CD4-positive, CD25-positive, alpha-beta regulatory T cell (primary cell): ENCODE data around the gene RAD18. TPM values are rescaled to one million over a fixed set of nuclear protein-coding genes. Genes with fewer than 3 reads are reported as not detected.

Experiments used
- ATAC-seq, 2 donors: fragments of 150-1000 bp; cut with Tn5 transposase; one replicate each; pipeline ENCODE4 v1.10.0; 2021; ENCODE audit warnings: low read depth in 2 of 2, moderate number of reproducible peaks in 2 of 2, moderate library complexity in 1 of 2
- DNase-seq, 3 donors: peaks; one replicate each; pipeline versions ENCODE4 v3.0.0 to v3.0.0-alpha.2; 2012 to 2022; ENCODE audit warnings: mixed read lengths in 1 of 3
- H3K27ac ChIP-seq: one replicate; pipeline ENCODE4 v1.7.0; 2013; ENCODE audit warnings: mild to moderate bottlenecking, low read length; ENCODE audit not compliant: insufficient read depth, poor library complexity, severe bottlenecking
- H3K27me3 ChIP-seq: one replicate; pipeline ENCODE4 v1.7.0; 2013; ENCODE audit warnings: low read length; ENCODE audit not compliant: control insufficient read depth, insufficient read depth
- H3K36me3 ChIP-seq: one replicate; pipeline ENCODE4 v1.7.0; 2013; ENCODE audit warnings: mild to moderate bottlenecking, low read length, moderate library complexity; ENCODE audit not compliant: control insufficient read depth, insufficient read depth
- H3K4me1 ChIP-seq: 2 replicates; pipeline ENCODE4 v1.7.0; 2013; ENCODE audit warnings: mild to moderate bottlenecking, low read length; ENCODE audit not compliant: insufficient read depth, control insufficient read depth, poor library complexity, severe bottlenecking
- H3K4me3 ChIP-seq: one replicate; pipeline ENCODE4 v1.7.0; 2013; ENCODE audit warnings: low read depth, mild to moderate bottlenecking, low read length, moderate library complexity
- H3K9me3 ChIP-seq, 2 experiments: 1 replicate in 1 of 2; 2 replicates in 1 of 2; pipeline ENCODE4 v1.7.0; 2013; ENCODE audit warnings: low read length in 2 of 2, mild to moderate bottlenecking in 1 of 2, moderate library complexity in 1 of 2; ENCODE audit not compliant: control insufficient read depth in 2 of 2
- H3K27ac Mint-ChIP-seq, 3 donors: one replicate each; pipeline ENCODE4 v1.8.0; 2020 to 2022; ENCODE audit warnings: mild to moderate bottlenecking in 3 of 3, mixed read lengths in 3 of 3, moderate library complexity in 2 of 3
- H3K27me3 Mint-ChIP-seq: one replicate; pipeline ENCODE4 v1.8.0; 2022; ENCODE audit warnings: mild to moderate bottlenecking, mixed read lengths
- H3K36me3 Mint-ChIP-seq: one replicate; pipeline ENCODE4 v1.8.0; 2020; ENCODE audit warnings: mixed read lengths
- H3K4me1 Mint-ChIP-seq, 4 donors: one replicate each; pipeline ENCODE4 v1.8.0; 2020 to 2022; ENCODE audit warnings: mixed read lengths in 4 of 4, mild to moderate bottlenecking in 1 of 4
- H3K4me3 Mint-ChIP-seq, 4 donors: one replicate each; pipeline ENCODE4 v1.8.0; 2020 to 2022; ENCODE audit warnings: mild to moderate bottlenecking in 4 of 4, mixed read lengths in 4 of 4, moderate library complexity in 3 of 4
- H3K9me3 Mint-ChIP-seq, 7 donors: one replicate each; pipeline ENCODE4 v1.8.0; 2020 to 2022; ENCODE audit warnings: mixed read lengths in 7 of 7, mild to moderate bottlenecking in 3 of 7, moderate library complexity in 2 of 7
- polyA plus RNA-seq, 4 donors: library from polyadenylated mRNA; unstranded; fragments of 300-500 nt; fragmentation: Illumina TruSeq; gene quantifications; one replicate each; pipeline ENCODE4 v1.2.3, GENCODE V29; 2021
- total RNA-seq: library from RNA; stranded (reverse); gene quantifications from one replicate; pipeline ENCODE4 v1.2.3, GENCODE V29; 2022

RAD18 gene
- total and polyA plus RNA-seq, 5 donors from 2014 or later: 7.8 to 19.8 (median 11.2) TPM

GRCh38 chr3:8959668-8960067 is 3.6 kb downstream of the RAD18 start:
- Mint-ChIP-seq H3K9me3 (no peaks in the 10 kb centered on the region), H3K4me1 (peaks cover 17 to 49% (median 34%) of the 10 kb centered on the region in 4 donors), H3K4me3 (peak overlapping the region in 2 of 4 donors; percentile 16 to 17), H3K27me3 (peaks cover 6% of the 10 kb centered on the region), H3K36me3 (peaks cover 29% of the 10 kb centered on the region), H3K27ac (no peak overlapping the region)
- Histone ChIP-seq H3K4me1 (peaks cover 15% of the 10 kb centered on the region), H3K4me3 (no peak overlapping the region), H3K27ac (no peak overlapping the region), H3K36me3 (peaks cover 5% of the 10 kb centered on the region), H3K27me3 (no peaks in the 10 kb centered on the region), H3K9me3 (no peaks in the 10 kb centered on the region)
- ATAC-seq (no peak), DNase-seq (no peak)

DNA sequence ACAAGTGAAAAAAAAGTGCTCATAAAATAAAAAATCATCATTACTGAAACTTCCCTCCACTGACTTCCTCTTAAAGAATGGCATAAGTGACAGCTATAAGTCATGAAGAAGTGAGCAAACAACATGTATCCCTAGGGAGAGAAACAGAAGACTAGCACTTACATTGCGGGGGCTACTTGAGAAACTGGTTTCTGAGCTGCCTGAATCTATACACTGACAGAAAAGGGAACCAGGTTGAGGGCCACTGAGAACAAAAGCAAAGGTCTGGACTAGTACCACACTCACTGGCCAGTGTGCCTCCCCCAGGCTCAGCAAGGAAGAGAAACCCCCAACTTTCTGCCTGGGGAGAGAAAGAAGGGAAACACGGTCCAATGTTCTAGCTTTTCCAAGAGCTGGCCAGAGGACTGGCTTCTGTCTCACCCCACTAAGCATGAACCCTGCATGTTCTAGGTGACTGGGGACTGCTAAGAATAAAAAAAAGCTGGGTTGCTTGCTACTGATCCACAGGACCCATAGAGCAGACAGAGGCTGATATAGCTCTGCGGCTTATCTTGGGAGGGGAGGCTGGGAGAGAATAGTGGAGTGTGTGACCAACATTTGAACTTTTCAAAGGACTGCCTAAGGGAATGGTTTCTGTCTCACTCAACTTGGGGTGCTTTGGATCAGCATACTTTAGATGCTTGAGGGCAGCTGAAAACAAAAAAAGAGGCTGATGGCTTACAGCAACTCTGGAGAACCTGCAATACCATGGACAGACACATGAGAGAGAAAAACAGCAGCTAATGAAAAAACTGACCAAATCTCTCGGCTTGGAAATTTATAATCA is 8.1 kb downstream of the RAD18 start:
- no peak overlapping the region for H3K27ac Mint-ChIP-seq
- peaks cover 5% of the 10 kb centered on the region for H3K36me3 ChIP-seq
- DNase-seq: no peak
- no peak overlapping the region for H3K27ac ChIP-seq
- H3K9me3 Mint-ChIP-seq: no peaks in the 10 kb centered on the region
- H3K9me3 ChIP-seq: no peaks in the 10 kb centered on the region
- peaks cover 25% of the 10 kb centered on the region for H3K36me3 Mint-ChIP-seq
- no peak for ATAC-seq
- H3K27me3 ChIP-seq: no peaks in the 10 kb centered on the region
- no peak overlapping the region for H3K4me3 ChIP-seq
- H3K4me3 Mint-ChIP-seq: no peak overlapping the region
- peaks cover 12 to 35% (median 25%) of the 10 kb centered on the region in 4 donors for H3K4me1 Mint-ChIP-seq
- H3K4me1 ChIP-seq: no peaks in the 10 kb centered on the region
- H3K27me3 Mint-ChIP-seq: no peaks in the 10 kb centered on the region

DNA sequence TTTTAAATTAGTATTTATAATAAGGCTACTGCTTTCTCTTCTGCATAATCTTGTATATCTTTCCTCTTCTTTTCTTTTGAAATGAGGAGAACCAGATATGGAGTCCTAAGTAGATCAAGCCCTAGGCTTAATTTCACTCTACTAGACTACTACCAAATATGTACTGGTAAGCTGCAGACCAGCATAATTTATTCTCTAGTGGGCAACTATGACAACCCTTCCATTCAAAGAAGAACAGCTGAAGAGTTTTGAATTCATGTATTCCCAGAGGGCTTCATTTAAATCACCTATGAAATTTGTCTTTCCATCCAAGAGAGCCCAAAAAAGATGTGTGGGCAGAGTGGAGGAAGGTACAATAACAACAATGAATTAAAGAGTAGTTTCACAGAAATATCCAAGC is 10.0 kb downstream of the RAD18 start:
- H3K27me3 Mint-ChIP-seq: no peaks in the 10 kb centered on the region
- H3K27me3 ChIP-seq: no peaks in the 10 kb centered on the region
- H3K9me3 Mint-ChIP-seq: no peaks in the 10 kb centered on the region
- DNase-seq: no peak
- no peak overlapping the region for H3K4me3 Mint-ChIP-seq
- no peaks in the 10 kb centered on the region for H3K9me3 ChIP-seq
- no peaks in the 10 kb centered on the region for H3K4me1 ChIP-seq
- peaks cover 19% of the 10 kb centered on the region for H3K36me3 Mint-ChIP-seq
- no peak overlapping the region for H3K27ac Mint-ChIP-seq
- no peak for ATAC-seq
- H3K4me3 ChIP-seq: no peak overlapping the region
- H3K36me3 ChIP-seq: peaks cover 5% of the 10 kb centered on the region
- H3K27ac ChIP-seq: no peak overlapping the region
- peaks cover 12 to 32% (median 23%) of the 10 kb centered on the region in 4 donors for H3K4me1 Mint-ChIP-seq

- no peak overlapping the region for H3K4me3 ChIP-seq
- Mint-ChIP-seq H3K4me3 (no peak overlapping the region), H3K36me3 (peaks cover 16% of the 10 kb centered on the region), H3K9me3 (no peaks in the 10 kb centered on the region), H3K27ac (no peak overlapping the region), H3K27me3 (no peaks in the 10 kb centered on the region), H3K4me1 (peaks cover 12 to 27% (median 21%) of the 10 kb centered on the region in 4 donors)
- H3K4me1 ChIP-seq: no peaks in the 10 kb centered on the region
- no peak for DNase-seq
- peaks cover 5% of the 10 kb centered on the region for H3K36me3 ChIP-seq
- H3K9me3 ChIP-seq: no peaks in the 10 kb centered on the region
- H3K27me3 ChIP-seq: no peaks in the 10 kb centered on the region
- H3K27ac ChIP-seq: no peak overlapping the region
- ATAC-seq: no peak
These were observed 11.1 kb downstream of the RAD18 start for GRCh38 chr3:8952130-8952529.

GRCh38 chr3:8945890-8946600 is 17.2 kb downstream of the RAD18 start:
- peaks cover 37% of the 10 kb centered on the region for H3K36me3 Mint-ChIP-seq
- peaks cover 5 to 13% (median 11%) of the 10 kb centered on the region in 4 donors for H3K4me1 Mint-ChIP-seq
- peaks cover 38% of the 10 kb centered on the region for H3K36me3 ChIP-seq
- ATAC-seq: no peak
- no peaks in the 10 kb centered on the region for H3K27me3 ChIP-seq
- H3K4me1 ChIP-seq: no peaks in the 10 kb centered on the region
- DNase-seq: no peak
- H3K27me3 Mint-ChIP-seq: no peaks in the 10 kb centered on the region
- H3K27ac ChIP-seq: no peak overlapping the region
- no peak overlapping the region for H3K4me3 ChIP-seq
- peaks cover 0 to 12% of the 10 kb centered on the region in 2 experiments for H3K9me3 ChIP-seq
- H3K4me3 Mint-ChIP-seq: no peak overlapping the region
- peaks cover 0 to 17% (median 4%) of the 10 kb centered on the region in 7 donors for H3K9me3 Mint-ChIP-seq
- no peak overlapping the region for H3K27ac Mint-ChIP-seq

- Histone ChIP-seq H3K4me1 (no peaks in the 10 kb centered on the region), H3K36me3 (peaks cover 56% of the 10 kb centered on the region), H3K9me3 (peaks cover 0 to 12% of the 10 kb centered on the region in 2 experiments), H3K4me3 (no peak overlapping the region), H3K27me3 (no peaks in the 10 kb centered on the region), H3K27ac (no peak overlapping the region)
- no peak for ATAC-seq
- H3K36me3 Mint-ChIP-seq: peaks cover 43% of the 10 kb centered on the region
- peaks cover 0 to 17% (median 4%) of the 10 kb centered on the region in 7 donors for H3K9me3 Mint-ChIP-seq
- no peaks in the 10 kb centered on the region for H3K4me1 Mint-ChIP-seq
- DNase-seq: no peak
- H3K27me3 Mint-ChIP-seq: no peaks in the 10 kb centered on the region
- H3K4me3 Mint-ChIP-seq: no peak overlapping the region
- H3K27ac Mint-ChIP-seq: no peak overlapping the region
These were observed 20.4 kb downstream of the RAD18 start for GRCh38 chr3:8942746-8943488.

DNA sequence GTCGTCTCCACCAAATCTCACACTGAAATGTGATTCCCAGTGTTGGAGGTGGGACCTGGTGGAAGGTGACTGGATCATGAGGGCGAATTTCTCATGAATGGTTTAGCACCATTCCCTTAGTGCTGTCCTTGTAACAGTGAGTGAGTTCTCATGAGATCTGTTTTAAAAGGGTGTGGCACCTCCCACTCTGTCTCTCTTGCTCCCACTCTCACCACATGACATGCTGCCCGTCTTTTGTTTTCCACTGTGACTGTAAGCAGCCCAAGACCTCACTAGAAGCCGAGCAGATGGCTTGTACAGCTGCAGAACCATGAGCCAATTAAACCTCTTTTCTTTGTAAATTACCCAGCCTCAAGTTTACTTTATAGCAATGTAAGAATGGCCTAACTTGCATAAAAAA is 21.2 kb downstream of the RAD18 start:
- Histone ChIP-seq H3K9me3 (peaks cover 0 to 12% of the 10 kb centered on the region in 2 experiments), H3K4me3 (no peak overlapping the region), H3K27me3 (no peaks in the 10 kb centered on the region), H3K4me1 (no peaks in the 10 kb centered on the region), H3K27ac (no peak overlapping the region), H3K36me3 (peaks cover 56% of the 10 kb centered on the region)
- Mint-ChIP-seq H3K9me3 (peaks cover 0 to 17% (median 4%) of the 10 kb centered on the region in 7 donors), H3K36me3 (peaks cover 47% of the 10 kb centered on the region), H3K4me1 (peaks cover 0 to 6% (median 0%) of the 10 kb centered on the region in 4 donors), H3K4me3 (no peak overlapping the region), H3K27ac (no peak overlapping the region), H3K27me3 (no peaks in the 10 kb centered on the region)
- no peak for DNase-seq
- ATAC-seq: no peak
